Measurements from ENCODE around the gene NRROS.

The NRROS gene

DNA sequence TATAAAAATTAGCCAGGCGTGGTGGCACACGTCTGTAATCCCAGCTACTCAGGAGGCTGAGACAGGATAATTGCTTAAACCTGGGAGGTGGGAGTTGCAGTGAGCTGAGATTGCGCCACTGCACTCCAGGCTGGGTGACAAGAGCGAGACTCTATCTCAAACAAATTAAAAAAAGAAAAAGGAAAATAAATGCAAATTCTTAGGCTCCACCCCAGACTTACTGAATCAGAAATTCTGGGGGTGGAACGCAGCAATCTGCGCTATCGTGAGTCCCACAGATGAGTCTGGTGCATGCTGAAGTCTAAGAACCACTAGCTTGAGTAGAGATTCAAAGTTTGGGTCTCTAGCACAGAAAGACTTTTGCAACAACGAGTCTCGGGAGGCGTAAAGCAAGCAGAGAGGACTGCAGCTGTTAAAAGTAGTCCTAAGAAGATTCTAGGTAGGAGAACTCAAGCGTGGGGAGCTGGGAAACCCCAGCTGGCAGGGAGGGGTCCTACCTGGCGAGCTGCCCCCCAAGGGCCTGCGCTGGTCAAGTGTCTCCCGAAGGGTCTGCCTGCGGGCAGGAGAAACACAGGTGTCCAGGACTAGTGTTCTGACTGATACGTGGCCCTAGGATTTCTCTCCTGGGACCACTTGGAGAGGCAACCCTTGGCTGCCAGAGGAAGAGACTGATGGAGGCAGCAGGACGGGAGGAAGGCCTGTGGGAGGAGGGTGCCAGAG lies 50.6 kb downstream of the NRROS start:
- DNase-seq: no peak

DNA sequence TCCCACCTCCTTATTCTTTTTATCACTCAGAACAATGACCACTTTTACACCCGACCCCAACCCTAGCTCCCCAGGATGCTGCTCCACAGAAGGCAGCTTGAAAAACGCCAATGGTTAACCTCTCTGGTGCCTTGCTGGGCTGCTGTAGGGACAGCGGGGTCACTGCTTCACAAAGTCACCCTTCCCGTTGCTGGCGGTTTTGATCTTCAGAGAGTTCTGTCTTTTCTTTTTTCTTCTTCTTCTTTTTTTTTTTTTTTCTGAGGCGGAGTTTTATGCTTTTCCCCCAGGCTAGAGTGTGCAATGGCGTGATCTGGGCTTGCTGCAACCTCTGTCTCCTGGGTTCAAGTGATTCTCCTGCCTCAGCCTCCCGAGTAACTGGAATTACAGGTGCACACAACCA lies 51.9 kb downstream of the NRROS start:
- DNase-seq: no peak

DNA sequence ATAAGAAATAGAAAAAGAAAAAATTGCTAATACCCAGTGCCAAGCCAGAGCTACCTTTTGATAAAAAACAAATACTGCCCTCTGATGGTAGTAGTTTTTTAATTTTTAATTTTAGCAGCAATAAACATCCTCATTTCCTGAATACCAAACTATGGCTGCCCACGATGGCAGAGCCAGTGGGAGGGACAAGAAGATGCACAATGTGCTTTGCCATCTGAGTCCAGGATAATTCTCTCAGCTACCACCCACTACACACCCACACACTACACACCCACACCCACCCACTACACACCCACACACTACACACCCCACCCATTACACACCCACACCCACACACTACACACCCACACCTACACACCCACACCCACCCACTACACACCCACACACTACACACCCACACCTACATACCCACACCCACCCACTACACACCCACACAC lies 54.7 kb downstream of the NRROS start:
- no peak for DNase-seq

DNA sequence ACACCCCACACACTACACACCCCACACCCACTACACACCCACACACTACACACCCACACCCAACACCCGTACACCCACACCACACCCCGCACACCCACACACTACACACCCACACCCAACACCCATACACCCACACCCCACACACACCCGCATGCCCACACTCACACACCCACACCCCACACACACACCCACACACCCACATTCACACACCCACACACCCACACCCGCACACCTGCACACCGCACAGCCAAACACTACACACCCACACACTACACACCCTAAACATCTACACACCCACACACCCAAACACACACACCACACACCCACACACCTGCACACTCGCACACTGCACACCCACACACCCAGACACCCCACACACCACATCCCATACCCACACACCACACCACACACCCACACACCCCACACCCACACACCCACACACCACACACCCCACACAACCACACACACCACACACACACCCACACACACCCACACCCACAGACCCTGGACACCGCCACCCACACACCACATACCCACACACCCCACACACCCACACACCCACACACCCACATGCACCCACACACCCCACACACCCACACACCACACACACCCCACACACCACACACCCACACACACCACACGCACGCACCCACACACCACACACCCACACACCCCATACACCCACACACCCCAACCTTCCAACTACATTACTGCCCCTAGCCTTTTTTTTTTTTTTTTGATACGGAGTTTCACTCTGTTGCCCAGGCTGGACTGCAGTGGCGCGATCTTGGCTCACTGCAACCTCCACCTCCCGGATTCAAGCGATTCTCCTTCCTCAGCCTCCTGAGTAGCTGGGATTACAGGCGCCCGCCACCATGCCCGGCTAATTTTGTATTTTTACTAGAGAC lies 55.7 kb downstream of the NRROS start:
- no peak for DNase-seq

DNA sequence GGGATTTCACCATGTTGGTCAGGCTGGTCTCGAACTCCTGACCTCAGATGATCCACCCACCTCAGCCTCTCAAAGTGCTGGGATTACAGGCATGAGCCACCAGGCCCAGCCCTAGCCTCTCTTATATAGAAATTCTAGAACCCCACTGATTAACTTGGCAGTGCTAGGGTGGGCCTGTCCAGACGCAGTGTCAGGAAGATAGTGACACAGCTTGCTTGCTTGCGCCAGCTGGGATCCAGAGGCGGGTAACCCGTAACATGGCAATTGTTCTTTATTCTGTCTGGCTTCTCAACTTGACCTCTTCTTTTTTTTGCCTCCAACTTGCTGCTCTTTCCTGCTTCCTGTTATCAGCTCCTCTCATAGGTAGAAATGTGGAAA lies 56.3 kb downstream of the NRROS start:
- DNase-seq: no peak

DNA sequence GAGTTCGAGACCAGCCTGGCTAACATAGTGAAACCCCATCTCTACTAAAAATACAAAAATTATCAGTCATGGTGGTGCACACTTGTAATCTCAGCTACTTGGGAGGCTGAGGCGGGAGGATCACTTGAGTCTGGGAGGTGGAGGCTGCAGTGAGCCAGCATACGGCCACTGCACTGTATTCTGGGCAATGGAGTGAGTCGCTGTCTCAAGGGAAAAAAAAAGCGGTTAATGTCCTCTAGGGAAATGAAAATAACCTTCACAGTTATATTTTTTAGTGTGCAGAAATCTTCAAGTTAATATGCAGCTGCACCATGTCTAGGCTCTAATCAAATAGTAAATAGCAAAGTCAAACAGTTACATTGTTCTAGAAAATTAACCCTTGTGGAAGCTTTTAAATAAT lies 57.8 kb downstream of the NRROS start:
- no peak for DNase-seq

DNA sequence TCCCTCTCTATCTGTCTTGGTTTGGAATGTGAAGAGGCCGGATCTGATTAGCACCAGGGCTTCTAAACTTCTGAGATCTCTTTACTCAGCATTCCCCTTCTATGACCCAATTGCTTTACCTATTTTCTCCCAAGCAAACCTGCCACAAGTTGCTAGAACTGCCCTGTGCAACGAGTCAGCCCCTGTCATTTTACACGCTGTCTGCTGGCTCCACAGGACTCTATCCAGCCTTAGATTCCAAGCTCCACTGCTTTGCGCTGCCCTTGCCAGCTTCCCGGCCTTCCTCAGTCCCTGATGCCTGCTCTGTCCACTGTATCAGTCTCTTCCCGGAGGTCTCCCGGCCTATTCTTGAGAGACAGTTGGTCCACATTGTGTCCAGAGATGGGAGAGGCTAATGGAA lies 60.3 kb downstream of the NRROS start:
- DNase-seq: no peak

DNA sequence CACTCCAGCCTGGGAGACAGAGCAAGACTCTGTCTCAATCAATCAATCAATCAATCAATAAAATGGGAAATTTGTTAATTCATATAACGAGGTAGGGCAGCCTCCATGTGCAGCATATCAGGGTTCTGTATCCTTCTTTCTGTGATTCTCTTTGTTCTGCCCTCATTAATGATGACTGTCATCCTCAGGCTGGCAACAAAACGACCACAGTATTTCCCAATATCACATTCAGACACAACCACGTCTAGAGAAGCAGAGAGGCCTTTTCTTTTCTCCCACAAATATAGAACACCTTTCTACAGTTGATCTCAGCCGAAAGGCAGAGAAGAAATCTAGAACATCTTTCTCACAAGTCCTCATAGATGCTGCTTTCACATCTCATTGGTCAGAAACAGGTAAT lies 61.3 kb downstream of the NRROS start:
- DNase-seq: no peak

DNA sequence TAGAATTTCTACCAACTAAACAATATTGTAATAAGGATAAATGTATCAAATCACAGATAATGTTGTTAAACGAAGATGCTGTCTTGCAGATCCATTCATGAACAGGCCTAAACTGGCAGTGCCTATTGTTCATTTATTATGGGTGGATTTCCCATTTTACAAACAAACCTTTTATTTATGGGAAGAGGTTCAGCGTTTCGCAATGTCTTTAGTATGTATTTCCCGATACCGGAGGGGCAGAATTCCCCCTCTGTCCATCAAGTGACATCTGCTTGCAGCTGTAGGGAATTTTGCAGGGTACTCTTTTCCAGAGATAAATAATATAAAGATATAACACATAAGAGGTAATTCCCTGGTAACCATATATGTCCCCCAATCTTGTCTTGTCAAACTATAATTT lies 66.8 kb downstream of the NRROS start:
- no peak for DNase-seq

DNA sequence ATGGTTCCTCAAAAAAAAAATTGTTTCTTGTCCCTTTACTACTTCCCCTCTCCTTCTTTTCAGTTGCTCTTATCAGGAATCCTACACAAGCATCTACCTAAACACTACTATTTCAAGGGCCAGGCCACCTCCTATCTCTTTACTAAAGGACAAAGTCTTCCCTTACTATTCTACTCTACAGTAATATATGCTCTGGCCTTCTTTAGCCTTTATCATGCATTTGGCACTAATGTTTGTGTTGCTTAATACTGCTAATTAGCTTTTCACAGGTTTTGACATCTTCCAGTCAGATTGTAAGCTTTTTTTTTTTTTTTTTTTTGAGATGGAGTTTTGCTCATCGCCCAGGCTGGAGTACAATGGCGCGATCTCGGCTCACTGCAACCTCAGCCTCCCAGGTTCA lies 67.2 kb downstream of the NRROS start:
- DNase-seq: no peak

DNA sequence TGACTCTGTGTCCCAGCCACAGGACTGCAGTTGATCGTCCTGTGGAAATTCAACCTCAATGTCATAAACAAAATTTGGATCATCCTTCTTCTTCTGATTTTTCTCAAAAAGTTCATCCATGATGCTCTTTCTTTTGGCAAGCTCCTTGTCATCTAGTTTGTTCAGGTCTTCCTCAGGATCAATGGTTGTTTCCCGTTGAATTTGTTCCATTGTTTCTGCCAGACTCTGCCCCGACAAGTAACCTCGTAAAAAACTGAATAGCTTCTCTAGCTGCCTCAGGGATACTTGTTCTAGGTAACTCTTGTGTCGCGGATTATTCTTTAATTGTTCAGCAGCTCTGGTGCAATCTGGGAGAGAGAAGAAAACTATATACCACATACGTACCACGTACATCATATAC lies 68.1 kb downstream of the NRROS start:
- no peak for DNase-seq

DNA sequence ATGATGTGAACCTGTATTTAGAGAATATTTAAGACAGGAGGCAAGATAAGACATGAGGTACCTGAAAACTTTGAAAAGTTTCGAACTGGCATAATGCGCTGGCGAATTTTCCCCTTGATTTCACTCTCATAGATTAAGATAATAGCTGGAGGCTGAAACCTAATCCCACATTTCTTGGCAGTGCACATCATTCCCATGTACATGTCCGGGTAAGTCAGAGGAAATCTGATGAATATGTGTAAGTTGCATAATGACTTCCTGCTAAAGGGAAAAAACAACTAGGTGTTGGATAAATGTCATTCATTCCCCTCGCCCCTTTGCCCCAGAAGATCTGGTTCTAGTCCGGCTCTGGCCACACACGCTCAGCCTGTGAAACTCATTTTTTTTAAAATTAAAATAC lies 69.0 kb downstream of the NRROS start:
- DNase-seq: no peak
